Measurements from ENCODE around the gene GLB1L3.
A peak's percentile ranks its signal among the peaks of the same experiment; 100 is the strongest.

GLB1L3 gene

GRCh38 chr11:134266440-134266839, 9.7 kb upstream of the GLB1L3 start:
- Histone ChIP-seq H3F3A (ENCODE audit: low read depth) (no peaks in the 10 kb centered on the region), H3K9ac (ENCODE audit: low read depth, low read length, poor library complexity, severe bottlenecking) (no peak overlapping the region), H3K27me3 (ENCODE audit: insufficient read depth, low read length, poor library complexity, severe bottlenecking) (no peaks in the 10 kb centered on the region), H2AFZ (ENCODE audit: low read length) (no peak overlapping the region), H3K4me2 (ENCODE audit: low read depth, low read length, poor library complexity, severe bottlenecking) (peak overlapping the region; percentile 41), H3K36me3 (ENCODE audit: insufficient read depth, low read length) (peaks cover 3% of the 10 kb centered on the region; the same call in 1 of the 2 replicates), H3K4me1 (ENCODE audit: insufficient read depth, low read length, poor library complexity, severe bottlenecking) (peaks cover 75% of the 10 kb centered on the region), H4K20me1 (ENCODE audit: insufficient read depth, low read length, poor library complexity, severe bottlenecking) (no peaks in the 10 kb centered on the region), H3K79me2 (ENCODE audit: insufficient read depth, low read length) (0 out of 2 replicates have a peak, but pooled peaks cover 6% of the 10 kb centered on the region), H3K9me3 (ENCODE audit: insufficient read depth, low read depth, low read length) (no peaks in the 10 kb centered on the region), H3K4me3 (ENCODE audit: low read length, poor library complexity, severe bottlenecking) (peak overlapping the region; percentile 0), H3K9me2 (replicated peaks; ENCODE audit: low read depth, low read length) (no peaks in the 10 kb centered on the region)
- TF ChIP-seq EZH2phosphoT487 (IDR thresholded peaks at IDR 0.05; ENCODE audit: borderline replicate concordance): no peak
- no peak for TF ChIP-seq CTCF (conservative IDR thresholded peaks at IDR 0.05; ENCODE audit: low read length)

- Histone ChIP-seq H3K4me2 (ENCODE audit: low read depth, low read length, poor library complexity, severe bottlenecking) (peak overlapping the region; percentile 41), H3K36me3 (ENCODE audit: insufficient read depth, low read length) (no peaks in the 10 kb centered on the region), H3K4me3 (ENCODE audit: low read length, poor library complexity, severe bottlenecking) (no peak overlapping the region), H2AFZ (ENCODE audit: low read length) (no peak overlapping the region), H3K9me3 (ENCODE audit: insufficient read depth, low read depth, low read length) (no peaks in the 10 kb centered on the region), H3K27me3 (ENCODE audit: insufficient read depth, low read length, poor library complexity, severe bottlenecking) (no peaks in the 10 kb centered on the region), H3K9me2 (replicated peaks; ENCODE audit: low read depth, low read length) (no peaks in the 10 kb centered on the region), H4K20me1 (ENCODE audit: insufficient read depth, low read length, poor library complexity, severe bottlenecking) (no peaks in the 10 kb centered on the region), H3F3A (ENCODE audit: low read depth) (no peaks in the 10 kb centered on the region), H3K4me1 (ENCODE audit: insufficient read depth, low read length, poor library complexity, severe bottlenecking) (peaks cover 75% of the 10 kb centered on the region), H3K9ac (ENCODE audit: low read depth, low read length, poor library complexity, severe bottlenecking) (no peak overlapping the region), H3K79me2 (ENCODE audit: insufficient read depth, low read length) (peaks cover 6% of the 10 kb centered on the region; the same call in 1 of the 2 replicates)
- no peak for TF ChIP-seq CTCF (conservative IDR thresholded peaks at IDR 0.05; ENCODE audit: low read length)
- TF ChIP-seq EZH2phosphoT487 (IDR thresholded peaks at IDR 0.05; ENCODE audit: borderline replicate concordance): no peak
Observed at GRCh38 chr11:134266841-134267251, 9.3 kb upstream of the GLB1L3 start.

GRCh38 chr11:134267461-134267860, 8.7 kb upstream of the GLB1L3 start:
- H3K4me2 ChIP-seq (ENCODE audit: low read depth, low read length, poor library complexity, severe bottlenecking): no peak overlapping the region
- peaks cover 74% of the 10 kb centered on the region for H3K4me1 ChIP-seq (ENCODE audit: insufficient read depth, low read length, poor library complexity, severe bottlenecking)
- TF ChIP-seq CTCF (conservative IDR thresholded peaks at IDR 0.05; ENCODE audit: low read length) (no peak), EZH2phosphoT487 (IDR thresholded peaks at IDR 0.05; ENCODE audit: borderline replicate concordance) (no peak)
- no peaks in the 10 kb centered on the region for H3K9me3 ChIP-seq (ENCODE audit: insufficient read depth, low read depth, low read length)
- H3K27me3 ChIP-seq (ENCODE audit: insufficient read depth, low read length, poor library complexity, severe bottlenecking): no peaks in the 10 kb centered on the region
- peaks cover under 1% of the 10 kb centered on the region; the same call in 1 of the 2 replicates for H3F3A ChIP-seq (ENCODE audit: low read depth)
- no peak overlapping the region for H2AFZ ChIP-seq (ENCODE audit: low read length)
- no peaks in the 10 kb centered on the region for H3K36me3 ChIP-seq (ENCODE audit: insufficient read depth, low read length)
- H4K20me1 ChIP-seq (ENCODE audit: insufficient read depth, low read length, poor library complexity, severe bottlenecking): no peaks in the 10 kb centered on the region
- H3K79me2 ChIP-seq (ENCODE audit: insufficient read depth, low read length): peaks cover 12% of the 10 kb centered on the region; the same call in 1 of the 2 replicates
- no peak overlapping the region for H3K4me3 ChIP-seq (ENCODE audit: low read length, poor library complexity, severe bottlenecking)
- H3K9ac ChIP-seq (ENCODE audit: low read depth, low read length, poor library complexity, severe bottlenecking): no peak overlapping the region
- H3K9me2 ChIP-seq (replicated peaks; ENCODE audit: low read depth, low read length): no peaks in the 10 kb centered on the region
